Measurements from ENCODE around the gene GALNT15. TPM values are rescaled to one million over a fixed set of nuclear protein-coding genes. Genes with fewer than 3 reads are reported as not detected.

The GALNT15 gene
- total RNA-seq, 1 donor from 2014 or later, result 10.3 TPM

DNA sequence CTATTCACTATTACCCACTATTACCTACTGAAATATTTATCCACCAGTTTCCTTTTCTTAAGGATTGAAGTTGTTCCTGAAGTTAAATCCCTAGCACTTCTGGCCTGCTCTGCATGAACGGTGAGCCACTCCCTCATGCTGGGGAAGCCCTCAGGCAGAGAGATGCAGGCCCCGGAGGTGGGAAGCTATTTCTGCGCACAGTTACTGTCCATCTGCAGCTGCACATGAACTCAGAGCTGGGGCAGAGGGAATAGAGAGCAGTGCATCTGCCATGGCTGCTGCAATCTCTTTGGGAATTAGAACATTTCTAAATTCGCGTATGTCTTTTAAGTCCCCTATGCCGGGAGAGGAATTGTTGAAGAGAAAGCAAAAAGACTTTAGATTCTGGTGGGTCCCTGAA is 6.3 kb upstream of the GALNT15 start:
- ATAC-seq (no peak), DNase-seq (no peak)
- Histone ChIP-seq H3K36me3 (no peaks in the 10 kb centered on the region), H3K4me1 (peaks cover 4% of the 10 kb centered on the region), H3K27ac (no peak overlapping the region), H3K27me3 (no peaks in the 10 kb centered on the region), H3K4me3 (no peak overlapping the region), H3K9me3 (no peaks in the 10 kb centered on the region)
- intact Hi-C loops (cut with DNase I), result no loop called here
- TF ChIP-seq, protein P1, sequence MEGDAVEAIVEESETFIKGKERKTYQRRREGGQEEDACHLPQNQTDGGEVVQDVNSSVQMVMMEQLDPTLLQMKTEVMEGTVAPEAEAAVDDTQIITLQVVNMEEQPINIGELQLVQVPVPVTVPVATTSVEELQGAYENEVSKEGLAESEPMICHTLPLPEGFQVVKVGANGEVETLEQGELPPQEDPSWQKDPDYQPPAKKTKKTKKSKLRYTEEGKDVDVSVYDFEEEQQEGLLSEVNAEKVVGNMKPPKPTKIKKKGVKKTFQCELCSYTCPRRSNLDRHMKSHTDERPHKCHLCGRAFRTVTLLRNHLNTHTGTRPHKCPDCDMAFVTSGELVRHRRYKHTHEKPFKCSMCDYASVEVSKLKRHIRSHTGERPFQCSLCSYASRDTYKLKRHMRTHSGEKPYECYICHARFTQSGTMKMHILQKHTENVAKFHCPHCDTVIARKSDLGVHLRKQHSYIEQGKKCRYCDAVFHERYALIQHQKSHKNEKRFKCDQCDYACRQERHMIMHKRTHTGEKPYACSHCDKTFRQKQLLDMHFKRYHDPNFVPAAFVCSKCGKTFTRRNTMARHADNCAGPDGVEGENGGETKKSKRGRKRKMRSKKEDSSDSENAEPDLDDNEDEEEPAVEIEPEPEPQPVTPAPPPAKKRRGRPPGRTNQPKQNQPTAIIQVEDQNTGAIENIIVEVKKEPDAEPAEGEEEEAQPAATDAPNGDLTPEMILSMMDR (IDR thresholded peaks at IDR 0.05), result no peak

DNA sequence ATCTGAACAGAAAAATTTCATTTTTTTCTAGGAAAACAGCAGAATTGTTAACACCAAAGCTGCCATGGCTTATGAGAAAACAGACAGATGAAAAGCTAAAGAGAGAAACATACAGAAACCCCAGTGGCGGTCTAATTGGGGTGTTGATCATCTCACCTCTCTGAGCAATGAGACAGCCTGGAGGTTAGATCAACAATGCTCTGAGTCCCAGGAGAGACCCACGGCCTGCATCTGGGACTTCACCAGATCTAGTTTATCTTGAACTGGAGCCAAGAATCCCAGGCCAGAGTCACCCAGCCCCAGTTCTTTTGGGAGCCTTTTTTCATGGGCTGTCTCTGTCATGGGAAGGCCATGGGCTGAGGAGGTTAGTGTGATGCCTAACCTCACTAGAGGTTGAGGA is 3.5 kb upstream of the GALNT15 start:
- no peak for ATAC-seq
- Histone ChIP-seq H3K27me3 (no peaks in the 10 kb centered on the region), H3K27ac (no peak overlapping the region), H3K36me3 (no peaks in the 10 kb centered on the region), H3K4me3 (no peak overlapping the region), H3K4me1 (peaks cover 22% of the 10 kb centered on the region), H3K9me3 (no peaks in the 10 kb centered on the region)
- no peak for DNase-seq
- TF ChIP-seq, protein P1 (IDR thresholded peaks at IDR 0.05), result no peak
- intact Hi-C loops (cut with DNase I), result no loop called here

DNA sequence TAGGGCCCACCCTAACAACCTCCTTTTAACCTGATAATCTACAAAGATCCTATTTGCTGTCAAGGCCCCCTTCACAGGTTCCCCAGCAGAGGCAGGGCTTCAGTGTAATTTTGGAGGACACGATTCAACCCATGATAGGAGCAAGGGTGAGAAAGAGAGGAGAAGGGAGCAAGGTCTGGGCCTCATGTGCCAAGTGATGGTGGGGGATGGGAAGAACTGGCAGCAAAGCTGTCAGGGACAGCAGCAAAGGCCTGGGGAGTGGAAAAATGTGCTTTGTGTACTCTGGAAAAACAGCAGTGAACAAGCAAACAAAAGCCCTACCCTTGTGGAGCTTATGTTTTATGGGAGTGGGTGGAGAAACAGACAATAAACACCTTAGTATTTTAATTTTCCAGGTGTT is 2.7 kb upstream of the GALNT15 start:
- intact Hi-C loops (cut with DNase I), result no loop called here
- DNase-seq (no peak), ATAC-seq (no peak)
- no peak overlapping the region for H3K4me3 ChIP-seq
- peaks cover 22% of the 10 kb centered on the region for H3K4me1 ChIP-seq
- H3K27ac ChIP-seq, result no peak overlapping the region
- H3K27me3 ChIP-seq, result no peaks in the 10 kb centered on the region
- no peaks in the 10 kb centered on the region for H3K36me3 ChIP-seq
- no peaks in the 10 kb centered on the region for H3K9me3 ChIP-seq
- TF ChIP-seq, protein P1 (IDR thresholded peaks at IDR 0.05), result no peak

DNA sequence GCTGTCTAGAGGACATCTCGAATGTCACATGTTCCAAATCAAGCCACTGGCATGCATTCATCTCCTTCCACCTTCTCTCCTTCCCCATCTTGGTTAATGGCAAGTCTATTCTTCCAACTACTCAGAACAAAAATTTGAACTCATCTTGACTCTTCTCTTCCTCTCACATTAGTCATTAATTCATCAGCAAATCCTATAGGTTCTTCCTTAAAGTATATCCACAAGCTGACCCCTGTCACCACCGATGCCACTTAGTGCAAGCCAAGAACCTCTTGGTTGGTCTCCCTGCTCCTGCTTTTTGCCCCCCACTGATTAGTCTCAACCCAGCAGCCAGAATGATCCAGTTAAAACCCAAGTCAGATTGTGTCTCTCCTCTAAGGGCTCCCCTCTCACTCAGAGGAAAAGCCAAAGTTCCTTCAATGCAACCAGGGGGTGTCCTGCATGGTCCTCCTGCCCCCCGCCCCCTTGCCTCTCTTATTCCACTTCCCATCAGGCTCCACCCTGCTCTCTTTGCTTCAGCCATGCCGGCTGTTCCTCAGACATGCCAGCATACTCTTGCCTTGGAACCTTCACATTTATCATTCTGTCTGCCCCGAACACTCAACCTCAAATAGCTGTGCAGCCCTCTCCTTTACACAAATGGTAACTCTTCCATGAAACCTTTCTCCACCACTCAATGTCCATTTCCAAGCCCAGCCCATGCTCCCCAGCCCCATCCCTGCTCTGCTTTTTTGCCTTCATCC is 1.0 kb upstream of the GALNT15 start:
- intact Hi-C loops (cut with DNase I), result no loop called here
- Histone ChIP-seq H3K36me3 (no peaks in the 10 kb centered on the region), H3K4me1 (peaks cover 30% of the 10 kb centered on the region), H3K9me3 (no peaks in the 10 kb centered on the region), H3K4me3 (no peak overlapping the region), H3K27me3 (no peaks in the 10 kb centered on the region), H3K27ac (peak overlapping the region; percentile 60)
- TF ChIP-seq, protein P1 (IDR thresholded peaks at IDR 0.05), result no peak
- DNase-seq, result no peak
- ATAC-seq, result no peak

DNA sequence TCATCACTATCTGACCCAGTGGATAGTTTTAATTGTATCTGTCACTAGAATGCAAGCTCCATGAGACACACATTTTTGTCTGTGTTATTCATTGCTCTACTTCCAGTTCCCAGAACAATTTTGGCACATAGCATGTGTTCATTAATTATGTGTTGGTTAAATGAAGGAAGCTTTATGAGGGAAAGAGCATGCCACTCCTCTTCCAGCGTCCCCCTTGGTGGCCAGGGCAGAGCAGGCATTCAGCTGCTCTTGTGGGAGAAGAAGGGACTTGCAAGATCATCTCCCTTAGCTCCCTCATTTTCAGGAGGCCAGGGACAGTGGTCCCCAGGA is 489 bp upstream of the GALNT15 start:
- DNase-seq, result no peak
- Histone ChIP-seq H3K27ac (peak overlapping the region; percentile 60), H3K9me3 (no peaks in the 10 kb centered on the region), H3K4me1 (peaks cover 32% of the 10 kb centered on the region), H3K27me3 (no peaks in the 10 kb centered on the region), H3K36me3 (no peaks in the 10 kb centered on the region), H3K4me3 (peak overlapping the region; percentile 40)
- TF ChIP-seq, protein P1 (IDR thresholded peaks at IDR 0.05), result no peak
- intact Hi-C loops (cut with DNase I), result no loop called here
- ATAC-seq, result no peak
